ENCODE results near the gene NUBPL.
"Not testable (repeated sequence)": the region's sequence is repeated elsewhere in the genome, so short reads cannot be mapped to it uniquely, and the experiment has no call there.

The NUBPL gene

GRCh38 chr14:31578266-31578665 is 17.1 kb downstream of the NUBPL start:
- DNase-seq (ENCODE audit: low read depth), result no peak

GRCh38 chr14:31578792-31579501 is 17.7 kb downstream of the NUBPL start:
- DNase-seq (ENCODE audit: low read depth), result no peak

GRCh38 chr14:31580234-31580633 is 19.0 kb downstream of the NUBPL start:
- DNase-seq (ENCODE audit: low read depth), result no peak

- no peak for DNase-seq (ENCODE audit: low read depth)
These were observed 21.1 kb downstream of the NUBPL start for GRCh38 chr14:31582286-31582691.

GRCh38 chr14:31582836-31583452 is 21.7 kb downstream of the NUBPL start:
- DNase-seq (ENCODE audit: low read depth), result no peak

GRCh38 chr14:31590206-31590605 is 29.0 kb downstream of the NUBPL start:
- DNase-seq (ENCODE audit: low read depth), result no peak

- no peak for DNase-seq (ENCODE audit: low read depth)
These were observed 30.9 kb downstream of the NUBPL start for GRCh38 chr14:31592122-31592521.

GRCh38 chr14:31592631-31593030 is 31.4 kb downstream of the NUBPL start:
- DNase-seq (ENCODE audit: low read depth), result no peak

GRCh38 chr14:31596342-31597095 is 35.3 kb downstream of the NUBPL start:
- DNase-seq (ENCODE audit: low read depth), result no peak

- DNase-seq (ENCODE audit: low read depth), result no peak
These were observed 44.5 kb downstream of the NUBPL start for GRCh38 chr14:31605702-31606101.

GRCh38 chr14:31611778-31612433 is 50.7 kb downstream of the NUBPL start:
- no peak for DNase-seq (ENCODE audit: low read depth)

GRCh38 chr14:31613188-31613587 is 52.0 kb downstream of the NUBPL start:
- no peak for DNase-seq (ENCODE audit: low read depth)

GRCh38 chr14:31618884-31619283 is 57.7 kb downstream of the NUBPL start:
- not testable (repeated sequence) for DNase-seq (ENCODE audit: low read depth)

GRCh38 chr14:31619440-31619839 is 58.2 kb downstream of the NUBPL start:
- DNase-seq (ENCODE audit: low read depth), result no peak

GRCh38 chr14:31620898-31621297 is 59.7 kb downstream of the NUBPL start:
- not testable (repeated sequence) for DNase-seq (ENCODE audit: low read depth)

- no peak for DNase-seq (ENCODE audit: low read depth)
These were observed 60.9 kb downstream of the NUBPL start for GRCh38 chr14:31622060-31622459.

GRCh38 chr14:31652900-31653299 is 91.7 kb downstream of the NUBPL start:
- DNase-seq (ENCODE audit: low read depth), result not testable (repeated sequence)

- no peak for DNase-seq (ENCODE audit: low read depth)
These were observed 96.7 kb downstream of the NUBPL start for GRCh38 chr14:31657917-31658316.

GRCh38 chr14:31659278-31659677 is 98.1 kb downstream of the NUBPL start:
- DNase-seq (ENCODE audit: low read depth), result no peak

GRCh38 chr14:31660191-31660590 is 99.0 kb downstream of the NUBPL start:
- no peak for DNase-seq (ENCODE audit: low read depth)

GRCh38 chr14:31660728-31661127 is 99.5 kb downstream of the NUBPL start:
- no peak for DNase-seq (ENCODE audit: low read depth)

GRCh38 chr14:31668348-31668747 is 107.1 kb downstream of the NUBPL start:
- DNase-seq (ENCODE audit: low read depth), result no peak

GRCh38 chr14:31672709-31673108 is 111.5 kb downstream of the NUBPL start:
- no peak for DNase-seq (ENCODE audit: low read depth)
